ENCODE measurements around the gene NOX3.
A peak's percentile ranks its signal among the peaks of the same experiment; 100 is the strongest.

NOX3 gene

GRCh38 chr6:155426408-155426945 lies 29.2 kb downstream of the NOX3 start:
- no peaks in the 10 kb centered on the region for H3K9me3 ChIP-seq (replicated peaks in 1 of 2; ENCODE audit: control insufficient read depth in 2 of 2, insufficient read depth in 1 of 2, low read depth in 1 of 2, low read length in 2 of 2)
- no peak overlapping the region for H3K14ac ChIP-seq (ENCODE audit: low read length)
- H3K27ac ChIP-seq (replicated peaks; ENCODE audit: low read length): no peak overlapping the region
- H3K4ac ChIP-seq (ENCODE audit: low read length): no peak overlapping the region
- H2BK15ac ChIP-seq (ENCODE audit: low read length): no peak overlapping the region
- no peak overlapping the region for H2AFZ ChIP-seq (ENCODE audit: low read length)
- H3K23ac ChIP-seq (ENCODE audit: low read depth, low read length, poor library complexity): no peak overlapping the region
- H2BK120ac ChIP-seq (ENCODE audit: low read depth, low read length): no peak overlapping the region
- DNase-seq (ENCODE audit: low spot score): no peak
- H3K4me3 ChIP-seq (ENCODE audit: low read length in 2 of 2): no peak overlapping the region
- no CpG with 5 or more reads among the region's 3 CpGs for WGBS, 2 donors (ENCODE audit: extremely low coverage in 2 of 2, insufficient read length in 2 of 2, insufficient replicate concordance in 1 of 2)
- peaks cover 0 to 2% of the 10 kb centered on the region in 2 donors for H3K4me1 ChIP-seq (ENCODE audit: control insufficient read depth in 2 of 2, insufficient read depth in 1 of 2, low read depth in 1 of 2, low read length in 2 of 2)
- H3K18ac ChIP-seq (ENCODE audit: low read length): no peak overlapping the region
- H3K9ac ChIP-seq (ENCODE audit: low read depth, low read length, poor library complexity): no peak overlapping the region
- no peaks in the 10 kb centered on the region for H3K27me3 ChIP-seq (ENCODE audit: control insufficient read depth in 3 of 3, insufficient read depth in 3 of 3, low read depth in 1 of 3, low read length in 3 of 3)
- H4K91ac ChIP-seq (ENCODE audit: low read depth, low read length, poor library complexity): no peak overlapping the region
- H2BK12ac ChIP-seq (ENCODE audit: low read length): no peak overlapping the region
- no peak overlapping the region for H2BK5ac ChIP-seq (ENCODE audit: low read length)
- no peak overlapping the region for H4K8ac ChIP-seq (ENCODE audit: low read depth, low read length)
- no peaks in the 10 kb centered on the region for H3K79me1 ChIP-seq (ENCODE audit: low read depth, low read length)
- H3K36me3 ChIP-seq (replicated peaks in 1 of 2; ENCODE audit: control insufficient read depth in 2 of 2, insufficient read depth in 2 of 2, low read length in 2 of 2): no peaks in the 10 kb centered on the region
- no peak overlapping the region for H2AK5ac ChIP-seq (ENCODE audit: low read depth, low read length)
- no peak overlapping the region for H3K4me2 ChIP-seq (ENCODE audit: insufficient read depth, low read length, poor library complexity, severe bottlenecking)

- no CpG with 5 or more reads among the region's 2 CpGs for WGBS, 2 donors (ENCODE audit: extremely low coverage in 2 of 2, insufficient read length in 2 of 2, insufficient replicate concordance in 1 of 2)
- DNase-seq (ENCODE audit: low spot score): no peak
- Histone ChIP-seq H2BK120ac (ENCODE audit: low read depth, low read length) (no peak overlapping the region), H2AFZ (ENCODE audit: low read length) (no peak overlapping the region), H4K91ac (ENCODE audit: low read depth, low read length, poor library complexity) (no peak overlapping the region), H3K23ac (ENCODE audit: low read depth, low read length, poor library complexity) (no peak overlapping the region), H4K8ac (ENCODE audit: low read depth, low read length) (no peak overlapping the region), H3K9me3 (replicated peaks in 1 of 2; ENCODE audit: control insufficient read depth in 2 of 2, insufficient read depth in 1 of 2, low read depth in 1 of 2, low read length in 2 of 2) (no peaks in the 10 kb centered on the region), H2BK12ac (ENCODE audit: low read length) (no peak overlapping the region), H3K14ac (ENCODE audit: low read length) (no peak overlapping the region), H3K9ac (ENCODE audit: low read depth, low read length, poor library complexity) (no peak overlapping the region), H2BK15ac (ENCODE audit: low read length) (no peak overlapping the region), H3K18ac (ENCODE audit: low read length) (no peak overlapping the region), H3K79me1 (ENCODE audit: low read depth, low read length) (no peaks in the 10 kb centered on the region), H2AK5ac (ENCODE audit: low read depth, low read length) (no peak overlapping the region), H3K4me3 (ENCODE audit: low read length in 2 of 2) (no peak overlapping the region), H3K27me3 (ENCODE audit: control insufficient read depth in 3 of 3, insufficient read depth in 3 of 3, low read depth in 1 of 3, low read length in 3 of 3) (no peaks in the 10 kb centered on the region), H3K4me1 (ENCODE audit: control insufficient read depth in 2 of 2, insufficient read depth in 1 of 2, low read depth in 1 of 2, low read length in 2 of 2) (peaks cover 0 to 2% of the 10 kb centered on the region in 2 donors), H3K36me3 (replicated peaks in 1 of 2; ENCODE audit: control insufficient read depth in 2 of 2, insufficient read depth in 2 of 2, low read length in 2 of 2) (no peaks in the 10 kb centered on the region), H3K4ac (ENCODE audit: low read length) (no peak overlapping the region), H3K27ac (replicated peaks; ENCODE audit: low read length) (no peak overlapping the region), H2BK5ac (ENCODE audit: low read length) (no peak overlapping the region), H3K4me2 (ENCODE audit: insufficient read depth, low read length, poor library complexity, severe bottlenecking) (no peak overlapping the region)
These were observed 31.5 kb downstream of the NOX3 start for GRCh38 chr6:155424181-155424580.

DNA sequence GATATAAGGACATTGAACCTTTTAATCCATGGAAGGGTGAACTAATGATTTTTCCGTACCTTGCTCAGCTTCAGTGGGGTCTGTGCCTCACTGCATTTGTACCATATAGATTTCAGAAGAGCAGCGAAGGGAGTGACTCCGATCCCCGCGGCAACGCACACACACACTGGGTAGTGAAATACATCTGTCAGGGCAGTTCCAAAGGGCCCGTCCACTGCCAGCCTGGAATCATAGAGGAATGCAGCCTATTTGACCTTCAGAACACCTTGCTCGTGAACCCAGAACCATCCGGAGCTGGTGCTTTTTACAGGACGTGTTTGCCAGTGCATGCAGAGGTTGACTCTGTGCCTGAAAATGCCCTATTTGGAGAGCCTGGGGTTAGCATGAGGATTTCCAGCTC lies 33.0 kb downstream of the NOX3 start:
- Histone ChIP-seq H3K27ac (replicated peaks; ENCODE audit: low read length) (no peak overlapping the region), H3K9ac (ENCODE audit: low read depth, low read length, poor library complexity) (no peak overlapping the region), H3K23ac (ENCODE audit: low read depth, low read length, poor library complexity) (no peak overlapping the region), H2BK15ac (ENCODE audit: low read length) (no peak overlapping the region), H3K79me1 (ENCODE audit: low read depth, low read length) (no peaks in the 10 kb centered on the region), H2BK5ac (ENCODE audit: low read length) (no peak overlapping the region), H2BK12ac (ENCODE audit: low read length) (no peak overlapping the region), H3K4ac (ENCODE audit: low read length) (no peak overlapping the region), H3K36me3 (replicated peaks in 1 of 2; ENCODE audit: control insufficient read depth in 2 of 2, insufficient read depth in 2 of 2, low read length in 2 of 2) (no peaks in the 10 kb centered on the region), H3K4me2 (ENCODE audit: insufficient read depth, low read length, poor library complexity, severe bottlenecking) (no peak overlapping the region), H3K18ac (ENCODE audit: low read length) (no peak overlapping the region), H3K4me1 (ENCODE audit: control insufficient read depth in 2 of 2, insufficient read depth in 1 of 2, low read depth in 1 of 2, low read length in 2 of 2) (peaks cover 0 to 4% of the 10 kb centered on the region in 2 donors), H3K9me3 (replicated peaks in 1 of 2; ENCODE audit: control insufficient read depth in 2 of 2, insufficient read depth in 1 of 2, low read depth in 1 of 2, low read length in 2 of 2) (no peaks in the 10 kb centered on the region), H4K8ac (ENCODE audit: low read depth, low read length) (no peak overlapping the region), H3K27me3 (ENCODE audit: control insufficient read depth in 3 of 3, insufficient read depth in 3 of 3, low read depth in 1 of 3, low read length in 3 of 3) (no peaks in the 10 kb centered on the region), H3K4me3 (ENCODE audit: low read length in 2 of 2) (no peak overlapping the region), H2BK120ac (ENCODE audit: low read depth, low read length) (no peak overlapping the region), H2AK5ac (ENCODE audit: low read depth, low read length) (no peak overlapping the region), H4K91ac (ENCODE audit: low read depth, low read length, poor library complexity) (peak overlapping the region; percentile 80), H3K14ac (ENCODE audit: low read length) (peak overlapping the region; percentile 39), H2AFZ (ENCODE audit: low read length) (no peak overlapping the region)
- no CpG with 5 or more reads among the region's 10 CpGs for WGBS, 2 donors (ENCODE audit: extremely low coverage in 2 of 2, insufficient read length in 2 of 2, insufficient replicate concordance in 1 of 2)
- no peak for DNase-seq (ENCODE audit: low spot score)

DNA sequence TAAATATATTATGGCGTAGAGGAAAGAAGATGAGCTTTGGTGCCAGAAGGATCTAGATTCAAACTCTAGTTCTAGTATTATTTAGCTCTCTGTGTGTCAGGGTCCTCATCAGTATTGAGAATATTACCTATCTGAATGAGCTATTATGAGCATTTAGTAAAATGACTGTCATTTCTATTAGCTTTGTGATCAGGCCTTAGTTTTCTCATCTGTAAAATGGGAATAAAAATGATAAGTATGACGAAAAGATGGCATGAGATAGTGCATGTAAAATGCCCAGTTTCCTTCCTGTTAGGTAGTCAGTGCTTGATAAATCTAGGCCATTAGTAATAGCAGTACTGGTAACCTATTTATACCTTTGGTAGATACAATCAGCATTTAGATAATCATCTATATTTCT lies 35.1 kb downstream of the NOX3 start:
- Histone ChIP-seq H3K27me3 (ENCODE audit: control insufficient read depth in 3 of 3, insufficient read depth in 3 of 3, low read depth in 1 of 3, low read length in 3 of 3) (no peaks in the 10 kb centered on the region), H3K79me1 (ENCODE audit: low read depth, low read length) (no peaks in the 10 kb centered on the region), H3K4ac (ENCODE audit: low read length) (no peak overlapping the region), H2BK15ac (ENCODE audit: low read length) (no peak overlapping the region), H3K9me3 (replicated peaks in 1 of 2; ENCODE audit: control insufficient read depth in 2 of 2, insufficient read depth in 1 of 2, low read depth in 1 of 2, low read length in 2 of 2) (no peaks in the 10 kb centered on the region), H3K4me2 (ENCODE audit: insufficient read depth, low read length, poor library complexity, severe bottlenecking) (no peak overlapping the region), H3K14ac (ENCODE audit: low read length) (no peak overlapping the region), H3K27ac (replicated peaks; ENCODE audit: low read length) (no peak overlapping the region), H3K4me1 (ENCODE audit: control insufficient read depth in 2 of 2, insufficient read depth in 1 of 2, low read depth in 1 of 2, low read length in 2 of 2) (peaks cover 0 to 4% of the 10 kb centered on the region in 2 donors), H3K23ac (ENCODE audit: low read depth, low read length, poor library complexity) (no peak overlapping the region), H2BK12ac (ENCODE audit: low read length) (no peak overlapping the region), H3K36me3 (replicated peaks in 1 of 2; ENCODE audit: control insufficient read depth in 2 of 2, insufficient read depth in 2 of 2, low read length in 2 of 2) (no peaks in the 10 kb centered on the region), H4K91ac (ENCODE audit: low read depth, low read length, poor library complexity) (no peak overlapping the region), H2BK5ac (ENCODE audit: low read length) (no peak overlapping the region), H2AFZ (ENCODE audit: low read length) (no peak overlapping the region), H3K4me3 (ENCODE audit: low read length in 2 of 2) (no peak overlapping the region), H3K9ac (ENCODE audit: low read depth, low read length, poor library complexity) (no peak overlapping the region), H2AK5ac (ENCODE audit: low read depth, low read length) (no peak overlapping the region), H2BK120ac (ENCODE audit: low read depth, low read length) (no peak overlapping the region), H4K8ac (ENCODE audit: low read depth, low read length) (no peak overlapping the region), H3K18ac (ENCODE audit: low read length) (no peak overlapping the region)
- no CpG with 5 or more reads among the region's 2 CpGs for WGBS, 2 donors (ENCODE audit: extremely low coverage in 2 of 2, insufficient read length in 2 of 2, insufficient replicate concordance in 1 of 2)
- no peak for DNase-seq (ENCODE audit: low spot score)

Data from neuronal stem cell (in vitro differentiated cells).